Choroid plexus epithelial cell (primary cell): Measurements from ENCODE around the gene ARAP1.

Source experiments
- DNase-seq: peaks from one replicate; pipeline ENCODE4 v3.0.0-alpha.2; 2010; ENCODE audit warnings: low read depth
- H3K4me3 ChIP-seq: 2 replicates; pipeline ENCODE4 v1.5.1; 2011; ENCODE audit warnings: low read depth, mild to moderate bottlenecking, control low read depth, low read length, moderate library complexity
- CTCF ChIP-seq: conservative IDR thresholded peaks from 2 replicates; pipeline ENCODE4 v1.5.1; 2011; ENCODE audit warnings: low read depth, mild to moderate bottlenecking, control low read depth, inconsistent platforms, low read length, moderate library complexity

ARAP1 gene

GRCh38 chr11:72712841-72713240 is 39.4 kb downstream of the ARAP1 start:
- H3K4me3 ChIP-seq, result peak overlapping the region; percentile 17
- no peak for TF ChIP-seq CTCF
- no peak for DNase-seq

GRCh38 chr11:72712168-72712751 is 39.9 kb downstream of the ARAP1 start:
- TF ChIP-seq CTCF, result no peak
- peak overlapping the region; percentile 17 for H3K4me3 ChIP-seq
- peak; percentile 36 for DNase-seq

- DNase-seq, result no peak
- H3K4me3 ChIP-seq, result no peak overlapping the region
- no peak for TF ChIP-seq CTCF
These were observed 41.1 kb downstream of the ARAP1 start for GRCh38 chr11:72711141-72711540.

GRCh38 chr11:72710278-72710677 is 41.9 kb downstream of the ARAP1 start:
- no peak overlapping the region for H3K4me3 ChIP-seq
- TF ChIP-seq CTCF, result no peak
- no peak for DNase-seq

GRCh38 chr11:72709478-72710238 is 42.5 kb downstream of the ARAP1 start:
- no peak for TF ChIP-seq CTCF
- H3K4me3 ChIP-seq, result no peak overlapping the region

GRCh38 chr11:72707032-72707431 is 45.2 kb downstream of the ARAP1 start:
- no peak for TF ChIP-seq CTCF
- H3K4me3 ChIP-seq, result no peak overlapping the region
- DNase-seq, result no peak

More at GRCh38 chr11:72709478-72710238, 42.5 kb downstream of the ARAP1 start:
- no peak for DNase-seq

GRCh38 chr11:72706579-72706978 is 45.6 kb downstream of the ARAP1 start:
- no peak for DNase-seq
- TF ChIP-seq CTCF, result no peak
- H3K4me3 ChIP-seq, result no peak overlapping the region
